Liver (tissue), 9 donors: Measurements from ENCODE around the gene SYNGR2. TPM values are rescaled to one million over a fixed set of nuclear protein-coding genes. Genes with fewer than 3 reads are reported as not detected.
"Not testable (repeated sequence)": the region's sequence is repeated elsewhere in the genome, so short reads cannot be mapped to it uniquely, and the experiment has no call there.

ENCODE experiments used
- DNase-seq: peaks from one replicate; pipeline ENCODE4 v3.0.0-alpha.2; 2017; ENCODE audit warnings: low spot score
- H3K27ac ChIP-seq, 2 donors: one replicate each; pipeline ENCODE4 v1.7.0; 2013; ENCODE audit warnings: inconsistent platforms in 2 of 2, low read length in 2 of 2, control low read depth in 1 of 2, low read depth in 1 of 2, mild to moderate bottlenecking in 1 of 2
- H3K27me3 ChIP-seq, 4 donors: one replicate each; pipeline versions ENCODE4 v1.6.1 to v1.7.0; 2013; ENCODE audit warnings: low read length in 3 of 4, inconsistent platforms in 1 of 4, mild to moderate bottlenecking in 1 of 4, moderate library complexity in 1 of 4; ENCODE audit not compliant: control insufficient read depth in 4 of 4, insufficient read depth in 4 of 4
- H3K36me3 ChIP-seq, 4 donors: one replicate each; pipeline versions ENCODE4 v1.6.1 to v1.7.0; 2013; ENCODE audit warnings: low read length in 3 of 4, mild to moderate bottlenecking in 3 of 4, low read depth in 1 of 4, moderate library complexity in 1 of 4; ENCODE audit not compliant: control insufficient read depth in 4 of 4, insufficient read depth in 3 of 4
- H3K4me1 ChIP-seq, 4 donors: one replicate each; pipeline versions ENCODE4 v1.6.1 to v1.7.0; 2013; ENCODE audit warnings: low read length in 3 of 4, mild to moderate bottlenecking in 3 of 4, moderate library complexity in 1 of 4; ENCODE audit not compliant: control insufficient read depth in 4 of 4, insufficient read depth in 4 of 4
- H3K4me3 ChIP-seq, 3 donors: one replicate each; pipeline versions ENCODE4 v1.6.1 to v1.7.0; 2013; ENCODE audit warnings: low read length in 3 of 3, control low read depth in 1 of 3, low read depth in 1 of 3, mild to moderate bottlenecking in 1 of 3
- H3K9ac ChIP-seq, 2 donors: one replicate each; pipeline ENCODE4 v1.7.0; 2013; ENCODE audit warnings: low read length in 2 of 2, mild to moderate bottlenecking in 2 of 2, moderate library complexity in 2 of 2, control low read depth in 1 of 2, low read depth in 1 of 2
- H3K9me3 ChIP-seq, 4 donors: one replicate each; pipeline versions ENCODE4 v1.6.1 to v1.7.0; 2013; ENCODE audit warnings: low read length in 3 of 4; ENCODE audit not compliant: control insufficient read depth in 4 of 4
- EGR1 ChIP-seq, 2 donors: IDR thresholded peaks; 2 replicates each; pipeline ENCODE4 v1.6.1; 2016 to 2018; ENCODE audit warnings: antibody characterized with exemption in 2 of 2, low read depth in 2 of 2
- FOXA1 ChIP-seq: IDR thresholded peaks from 2 replicates; pipeline ENCODE4 v1.6.1; 2016; ENCODE audit warnings: antibody characterized with exemption
- FOXA2 ChIP-seq: IDR thresholded peaks from 2 replicates; pipeline ENCODE4 v1.6.1; 2016; ENCODE audit warnings: antibody characterized with exemption
- GABPA ChIP-seq, 2 donors: IDR thresholded peaks in 1 of 2; conservative IDR thresholded peaks in 1 of 2; 2 replicates each; pipeline ENCODE4 v1.6.1; 2016; ENCODE audit warnings: antibody characterized with exemption in 2 of 2, mild to moderate bottlenecking in 1 of 2, moderate library complexity in 1 of 2
- HNF4A ChIP-seq, 2 donors: conservative IDR thresholded peaks; 2 replicates each; pipeline ENCODE4 v1.6.1; 2016; ENCODE audit warnings: antibody characterized with exemption in 2 of 2, mild to moderate bottlenecking in 2 of 2
- HNF4G ChIP-seq: IDR thresholded peaks from 2 replicates; pipeline ENCODE4 v1.6.1; 2016; ENCODE audit warnings: antibody characterized with exemption
- NR2F2 ChIP-seq: IDR thresholded peaks from 2 replicates; pipeline ENCODE4 v1.6.1; 2016; ENCODE audit warnings: antibody characterized with exemption
- RXRA ChIP-seq, 2 donors: IDR thresholded peaks; 2 replicates each; pipeline ENCODE4 v1.6.1; 2017 to 2018; ENCODE audit warnings: antibody characterized with exemption in 2 of 2, mild to moderate bottlenecking in 1 of 2
- TAF1 ChIP-seq: conservative IDR thresholded peaks from 2 replicates; pipeline ENCODE4 v1.6.1; 2016; ENCODE audit warnings: antibody characterized with exemption, mild to moderate bottlenecking
- WGBS: extraction: QIAGEN DNeasy Blood & Tissue Kit; methylation state at CpG from one replicate; pipeline ENCODE4 v1.1.7; 2013; 5-methylcytosine and 5-hydroxymethylcytosine counted together
- polyA plus RNA-seq, 2 donors: library from polyadenylated mRNA; stranded (reverse) in 1 of 2; unstranded in 1 of 2; fragments of 200-250 nt in 1 of 2; fragments of >200 nt in 1 of 2; fragmentation: Nextera tagmentation in 1 of 2; extraction: Ambion mirVana in 1 of 2; gene quantifications; one replicate each; pipeline versions ENCODE4 v1.2.1 to v1.2.3, GENCODE V29; 2013 to 2015
- total RNA-seq, 2 donors: library from RNA; depleted of rRNA; stranded (reverse); fragments of >200 nt; gene quantifications; one replicate each; pipeline ENCODE4 v1.2.3, GENCODE V29; 2014
- TF ChIP-seq, protein P1 (sequence below): IDR thresholded peaks from 2 replicates; pipeline ENCODE4 v1.6.1; 2016; ENCODE audit warnings: antibody characterized with exemption
- TF ChIP-seq, protein P2 (sequence below): IDR thresholded peaks from 2 replicates; pipeline ENCODE4 v1.6.1; 2016; ENCODE audit warnings: antibody characterized with exemption
- TF ChIP-seq, protein P3 (sequence below): fragments of 150-350 bp; IDR thresholded peaks from 2 replicates; pipeline ENCODE4 v1.5.1; 2017; ENCODE audit warnings: improper control_type of control experiment, low read depth, low read length; ENCODE audit not compliant: missing input control
- TF ChIP-seq, protein P4 (sequence below): IDR thresholded peaks from 2 replicates; pipeline ENCODE4 v1.6.1; 2016; ENCODE audit warnings: antibody characterized with exemption, mild to moderate bottlenecking
- donor health status: healthy.
- donor health status: healthy.
- donor health status: healthy.
- donor health status: healthy.
- donor health status: healthy.

Gene SYNGR2
- total and polyA plus RNA-seq, 4 donors, result 27.9 to 84.7 (median 55.2) TPM

DNA sequence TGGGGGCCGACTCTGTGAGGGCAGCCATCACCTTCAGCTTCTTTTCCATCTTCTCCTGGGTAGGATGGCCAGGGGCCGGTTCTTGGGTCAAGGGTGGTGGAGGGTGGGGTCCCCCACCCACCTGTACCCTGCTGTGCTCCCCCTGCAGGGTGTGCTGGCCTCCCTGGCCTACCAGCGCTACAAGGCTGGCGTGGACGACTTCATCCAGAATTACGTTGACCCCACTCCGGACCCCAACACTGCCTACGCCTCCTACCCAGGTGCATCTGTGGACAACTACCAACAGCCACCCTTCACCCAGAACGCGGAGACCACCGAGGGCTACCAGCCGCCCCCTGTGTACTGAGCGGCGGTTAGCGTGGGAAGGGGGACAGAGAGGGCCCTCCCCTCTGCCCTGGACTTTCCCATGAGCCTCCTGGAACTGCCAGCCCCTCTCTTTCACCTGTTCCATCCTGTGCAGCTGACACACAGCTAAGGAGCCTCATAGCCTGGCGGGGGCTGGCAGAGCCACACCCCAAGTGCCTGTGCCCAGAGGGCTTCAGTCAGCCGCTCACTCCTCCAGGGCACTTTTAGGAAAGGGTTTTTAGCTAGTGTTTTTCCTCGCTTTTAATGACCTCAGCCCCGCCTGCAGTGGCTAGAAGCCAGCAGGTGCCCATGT is 3.3 kb downstream of the SYNGR2 start:
- peaks cover 0 to 21% (median 4%) of the 10 kb centered on the region in 4 donors for H3K36me3 ChIP-seq
- not testable (repeated sequence) for H3K9me3 ChIP-seq, H3K27me3 ChIP-seq, DNase-seq, H3K9ac ChIP-seq, H3K4me3 ChIP-seq
- H3K27ac ChIP-seq, result peak overlapping the region in 1 of 2 donors; percentile 12
- peaks cover 25 to 54% (median 41%) of the 10 kb centered on the region in 4 donors for H3K4me1 ChIP-seq
- 85% methylated on average over 19 of the region's 19 CpGs for WGBS

DNA sequence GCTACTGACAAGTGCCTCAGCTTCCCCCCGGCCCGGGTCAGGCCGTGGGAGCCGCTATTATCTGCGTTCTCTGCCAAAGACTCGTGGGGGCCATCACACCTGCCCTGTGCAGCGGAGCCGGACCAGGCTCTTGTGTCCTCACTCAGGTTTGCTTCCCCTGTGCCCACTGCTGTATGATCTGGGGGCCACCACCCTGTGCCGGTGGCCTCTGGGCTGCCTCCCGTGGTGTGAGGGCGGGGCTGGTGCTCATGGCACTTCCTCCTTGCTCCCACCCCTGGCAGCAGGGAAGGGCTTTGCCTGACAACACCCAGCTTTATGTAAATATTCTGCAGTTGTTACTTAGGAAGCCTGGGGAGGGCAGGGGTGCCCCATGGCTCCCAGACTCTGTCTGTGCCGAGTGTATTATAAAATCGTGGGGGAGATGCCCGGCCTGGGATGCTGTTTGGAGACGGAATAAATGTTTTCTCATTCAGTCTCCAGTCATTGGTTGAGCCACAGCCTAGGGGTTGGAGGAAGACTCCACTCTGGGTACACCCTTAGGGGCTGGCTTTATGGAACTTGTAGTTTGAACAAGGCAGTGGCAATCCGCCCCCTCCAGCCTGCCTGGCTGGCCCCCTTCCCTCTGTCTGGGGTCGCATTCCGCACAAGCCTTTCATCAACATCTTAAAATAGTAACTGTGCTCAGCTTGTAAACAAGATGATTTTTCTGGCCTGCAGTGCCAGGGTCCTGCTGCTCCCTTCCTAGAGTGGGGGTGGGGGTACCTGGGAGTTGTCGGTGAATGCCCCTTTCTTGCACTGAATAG is 4.1 kb downstream of the SYNGR2 start:
- H3K4me1 ChIP-seq, result peaks cover 27 to 58% (median 44%) of the 10 kb centered on the region in 4 donors
- 69% methylated on average over 19 of the region's 19 CpGs for WGBS
- H3K9ac ChIP-seq, result no peak overlapping the region
- peaks cover 0 to 21% (median 4%) of the 10 kb centered on the region in 4 donors for H3K36me3 ChIP-seq
- H3K27me3 ChIP-seq, result no peaks in the 10 kb centered on the region
- H3K27ac ChIP-seq, result peak overlapping the region; percentile 69 to 76
- TF ChIP-seq, protein P1, sequence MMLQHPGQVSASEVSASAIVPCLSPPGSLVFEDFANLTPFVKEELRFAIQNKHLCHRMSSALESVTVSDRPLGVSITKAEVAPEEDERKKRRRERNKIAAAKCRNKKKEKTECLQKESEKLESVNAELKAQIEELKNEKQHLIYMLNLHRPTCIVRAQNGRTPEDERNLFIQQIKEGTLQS, result no peak
- no peak for TF ChIP-seq NR2F2
- TF ChIP-seq TAF1, result no peak
- TF ChIP-seq, protein P2, sequence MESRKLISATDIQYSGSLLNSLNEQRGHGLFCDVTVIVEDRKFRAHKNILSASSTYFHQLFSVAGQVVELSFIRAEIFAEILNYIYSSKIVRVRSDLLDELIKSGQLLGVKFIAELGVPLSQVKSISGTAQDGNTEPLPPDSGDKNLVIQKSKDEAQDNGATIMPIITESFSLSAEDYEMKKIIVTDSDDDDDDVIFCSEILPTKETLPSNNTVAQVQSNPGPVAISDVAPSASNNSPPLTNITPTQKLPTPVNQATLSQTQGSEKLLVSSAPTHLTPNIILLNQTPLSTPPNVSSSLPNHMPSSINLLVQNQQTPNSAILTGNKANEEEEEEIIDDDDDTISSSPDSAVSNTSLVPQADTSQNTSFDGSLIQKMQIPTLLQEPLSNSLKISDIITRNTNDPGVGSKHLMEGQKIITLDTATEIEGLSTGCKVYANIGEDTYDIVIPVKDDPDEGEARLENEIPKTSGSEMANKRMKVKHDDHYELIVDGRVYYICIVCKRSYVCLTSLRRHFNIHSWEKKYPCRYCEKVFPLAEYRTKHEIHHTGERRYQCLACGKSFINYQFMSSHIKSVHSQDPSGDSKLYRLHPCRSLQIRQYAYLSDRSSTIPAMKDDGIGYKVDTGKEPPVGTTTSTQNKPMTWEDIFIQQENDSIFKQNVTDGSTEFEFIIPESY, result no peak
- TF ChIP-seq HNF4G, result no peak
- no peak for TF ChIP-seq EGR1 (IDR thresholded peaks at IDR 0.05; ENCODE audit: low read depth in 2 of 2)
- no peak for TF ChIP-seq FOXA2
- no peak for TF ChIP-seq FOXA1
- TF ChIP-seq, protein P3, sequence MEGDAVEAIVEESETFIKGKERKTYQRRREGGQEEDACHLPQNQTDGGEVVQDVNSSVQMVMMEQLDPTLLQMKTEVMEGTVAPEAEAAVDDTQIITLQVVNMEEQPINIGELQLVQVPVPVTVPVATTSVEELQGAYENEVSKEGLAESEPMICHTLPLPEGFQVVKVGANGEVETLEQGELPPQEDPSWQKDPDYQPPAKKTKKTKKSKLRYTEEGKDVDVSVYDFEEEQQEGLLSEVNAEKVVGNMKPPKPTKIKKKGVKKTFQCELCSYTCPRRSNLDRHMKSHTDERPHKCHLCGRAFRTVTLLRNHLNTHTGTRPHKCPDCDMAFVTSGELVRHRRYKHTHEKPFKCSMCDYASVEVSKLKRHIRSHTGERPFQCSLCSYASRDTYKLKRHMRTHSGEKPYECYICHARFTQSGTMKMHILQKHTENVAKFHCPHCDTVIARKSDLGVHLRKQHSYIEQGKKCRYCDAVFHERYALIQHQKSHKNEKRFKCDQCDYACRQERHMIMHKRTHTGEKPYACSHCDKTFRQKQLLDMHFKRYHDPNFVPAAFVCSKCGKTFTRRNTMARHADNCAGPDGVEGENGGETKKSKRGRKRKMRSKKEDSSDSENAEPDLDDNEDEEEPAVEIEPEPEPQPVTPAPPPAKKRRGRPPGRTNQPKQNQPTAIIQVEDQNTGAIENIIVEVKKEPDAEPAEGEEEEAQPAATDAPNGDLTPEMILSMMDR, result no peak
- no peak for TF ChIP-seq HNF4A (conservative IDR thresholded peaks at IDR 0.05)
- TF ChIP-seq GABPA (IDR thresholded peaks at IDR 0.05 in 1 of 2, conservative IDR thresholded peaks at IDR 0.05 in 1 of 2), result no peak
- H3K4me3 ChIP-seq, result no peak overlapping the region
- DNase-seq, result no peak
- H3K9me3 ChIP-seq, result no peaks in the 10 kb centered on the region

DNA sequence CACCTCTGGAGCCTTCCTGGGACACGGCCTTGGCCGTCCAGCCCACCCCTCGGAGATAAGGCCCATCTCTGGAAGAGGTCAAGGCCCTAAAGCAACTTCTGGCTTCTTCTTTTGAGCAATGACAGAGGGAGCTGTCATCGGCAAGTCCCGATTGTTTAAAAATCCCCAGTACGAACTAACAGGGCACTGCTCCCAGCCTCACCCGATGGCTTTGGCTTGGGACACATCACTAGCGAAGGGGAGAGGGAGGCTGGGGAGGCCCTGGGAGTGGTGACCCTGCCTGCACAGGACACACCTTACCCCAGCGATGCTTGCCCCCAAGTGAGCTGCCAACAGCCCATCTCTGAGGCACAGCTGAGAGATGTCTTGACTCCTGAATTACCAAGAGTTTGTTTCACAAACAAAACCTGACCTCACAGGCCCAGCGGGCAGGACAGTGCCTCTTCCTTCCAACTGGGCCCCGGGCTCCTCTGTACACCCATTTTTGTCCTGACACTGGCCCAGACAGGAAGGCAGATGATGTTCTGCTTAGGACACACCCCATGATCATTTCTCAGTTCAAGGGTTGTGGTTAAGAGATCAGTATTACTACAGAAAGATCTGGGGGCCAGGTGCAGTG is 4.8 kb downstream of the SYNGR2 start:
- peaks cover 23 to 55% (median 43%) of the 10 kb centered on the region in 4 donors for H3K4me1 ChIP-seq
- WGBS, result 70% methylated on average over 11 of the region's 11 CpGs
- H3K9me3 ChIP-seq, result no peaks in the 10 kb centered on the region
- peak overlapping the region; percentile 69 to 76 for H3K27ac ChIP-seq
- no peak for DNase-seq
- peaks cover 0 to 21% (median 4%) of the 10 kb centered on the region in 4 donors for H3K36me3 ChIP-seq
- no peak overlapping the region for H3K9ac ChIP-seq
- H3K4me3 ChIP-seq, result no peak overlapping the region
- H3K27me3 ChIP-seq, result no peaks in the 10 kb centered on the region
- peak; percentile 90 for TF ChIP-seq NR2F2
- TF ChIP-seq, protein P4, sequence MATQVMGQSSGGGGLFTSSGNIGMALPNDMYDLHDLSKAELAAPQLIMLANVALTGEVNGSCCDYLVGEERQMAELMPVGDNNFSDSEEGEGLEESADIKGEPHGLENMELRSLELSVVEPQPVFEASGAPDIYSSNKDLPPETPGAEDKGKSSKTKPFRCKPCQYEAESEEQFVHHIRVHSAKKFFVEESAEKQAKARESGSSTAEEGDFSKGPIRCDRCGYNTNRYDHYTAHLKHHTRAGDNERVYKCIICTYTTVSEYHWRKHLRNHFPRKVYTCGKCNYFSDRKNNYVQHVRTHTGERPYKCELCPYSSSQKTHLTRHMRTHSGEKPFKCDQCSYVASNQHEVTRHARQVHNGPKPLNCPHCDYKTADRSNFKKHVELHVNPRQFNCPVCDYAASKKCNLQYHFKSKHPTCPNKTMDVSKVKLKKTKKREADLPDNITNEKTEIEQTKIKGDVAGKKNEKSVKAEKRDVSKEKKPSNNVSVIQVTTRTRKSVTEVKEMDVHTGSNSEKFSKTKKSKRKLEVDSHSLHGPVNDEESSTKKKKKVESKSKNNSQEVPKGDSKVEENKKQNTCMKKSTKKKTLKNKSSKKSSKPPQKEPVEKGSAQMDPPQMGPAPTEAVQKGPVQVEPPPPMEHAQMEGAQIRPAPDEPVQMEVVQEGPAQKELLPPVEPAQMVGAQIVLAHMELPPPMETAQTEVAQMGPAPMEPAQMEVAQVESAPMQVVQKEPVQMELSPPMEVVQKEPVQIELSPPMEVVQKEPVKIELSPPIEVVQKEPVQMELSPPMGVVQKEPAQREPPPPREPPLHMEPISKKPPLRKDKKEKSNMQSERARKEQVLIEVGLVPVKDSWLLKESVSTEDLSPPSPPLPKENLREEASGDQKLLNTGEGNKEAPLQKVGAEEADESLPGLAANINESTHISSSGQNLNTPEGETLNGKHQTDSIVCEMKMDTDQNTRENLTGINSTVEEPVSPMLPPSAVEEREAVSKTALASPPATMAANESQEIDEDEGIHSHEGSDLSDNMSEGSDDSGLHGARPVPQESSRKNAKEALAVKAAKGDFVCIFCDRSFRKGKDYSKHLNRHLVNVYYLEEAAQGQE, result no peak
- peak in 1 of 2 donors; percentile 55 for TF ChIP-seq RXRA (IDR thresholded peaks at IDR 0.05)
- TF ChIP-seq FOXA2, result no peak
- no peak for TF ChIP-seq HNF4G
